RWPE1 (cell line): ENCODE results near the gene LARP4B.

Source experiments
- CTCF ChIA-PET: fragments of 350-600 bp; sonication (Branson Sonifier 250); formaldehyde crosslinking; extraction: SDS; loops from one replicate; lab custom pipeline; 2021; lab: Yijun Ruan, JAX
- POLR2A ChIA-PET: fragments of 400-600 bp; formaldehyde crosslinking; extraction: SDS; loops from one replicate; lab custom pipeline; 2020; ENCODE audit warnings: antibody characterized with exemption; ENCODE audit not compliant: low non-redundant PET; lab: Yijun Ruan, JAX
- DNase-seq: peaks from one replicate; pipeline ENCODE4 v3.0.0; 2012; ENCODE audit warnings: low spot score
- H3K27ac ChIP-seq: fragments of 450-650 bp; 2 replicates; pipeline ENCODE4 v1.5.1; 2017
- TF ChIP-seq, protein P1 (sequence below): fragments of 450-650 bp; conservative IDR thresholded peaks from 2 replicates; pipeline ENCODE4 v1.5.1; 2017; ENCODE audit warnings: low read depth, mild to moderate bottlenecking

LARP4B gene

GRCh38 chr10:931326-932318 lies at the start of gene LARP4B:
Gene LARP4B (minus strand): TSS chr10:931705. CDS start chr10:885721, 45,984 bp downstream.
- H3K27ac ChIP-seq = peak within 1 kb of the TSS; percentile 93
- ChIA-PET POLR2A (interaction anchor here (0.6 to 0.7 kb wide), 3 partner anchors 54 to 855 kb away, joined by 3 to 4 read pairs (median 3); partner anchors contain the start of gene IDI1), CTCF (interaction anchor here (1.0 kb wide), 1 partner anchor 57 kb away, joined by 3 read pairs; the partner anchor contains the start of gene GTPBP4)
- DNase-seq = peak; percentile 97
- TF ChIP-seq, protein P1, sequence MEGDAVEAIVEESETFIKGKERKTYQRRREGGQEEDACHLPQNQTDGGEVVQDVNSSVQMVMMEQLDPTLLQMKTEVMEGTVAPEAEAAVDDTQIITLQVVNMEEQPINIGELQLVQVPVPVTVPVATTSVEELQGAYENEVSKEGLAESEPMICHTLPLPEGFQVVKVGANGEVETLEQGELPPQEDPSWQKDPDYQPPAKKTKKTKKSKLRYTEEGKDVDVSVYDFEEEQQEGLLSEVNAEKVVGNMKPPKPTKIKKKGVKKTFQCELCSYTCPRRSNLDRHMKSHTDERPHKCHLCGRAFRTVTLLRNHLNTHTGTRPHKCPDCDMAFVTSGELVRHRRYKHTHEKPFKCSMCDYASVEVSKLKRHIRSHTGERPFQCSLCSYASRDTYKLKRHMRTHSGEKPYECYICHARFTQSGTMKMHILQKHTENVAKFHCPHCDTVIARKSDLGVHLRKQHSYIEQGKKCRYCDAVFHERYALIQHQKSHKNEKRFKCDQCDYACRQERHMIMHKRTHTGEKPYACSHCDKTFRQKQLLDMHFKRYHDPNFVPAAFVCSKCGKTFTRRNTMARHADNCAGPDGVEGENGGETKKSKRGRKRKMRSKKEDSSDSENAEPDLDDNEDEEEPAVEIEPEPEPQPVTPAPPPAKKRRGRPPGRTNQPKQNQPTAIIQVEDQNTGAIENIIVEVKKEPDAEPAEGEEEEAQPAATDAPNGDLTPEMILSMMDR = no peak

- CTCF ChIA-PET = no interaction called here
- POLR2A ChIA-PET = no interaction called here
- H3K27ac ChIP-seq = no peak overlapping the region
- TF ChIP-seq, protein P1 = no peak
- DNase-seq = no peak
Measured at GRCh38 chr10:980468-981093, 49.1 kb upstream of the LARP4B start.

GRCh38 chr10:978826-979421 lies 47.4 kb upstream of the LARP4B start:
- CTCF ChIA-PET = no interaction called here
- POLR2A ChIA-PET = no interaction called here

DNA sequence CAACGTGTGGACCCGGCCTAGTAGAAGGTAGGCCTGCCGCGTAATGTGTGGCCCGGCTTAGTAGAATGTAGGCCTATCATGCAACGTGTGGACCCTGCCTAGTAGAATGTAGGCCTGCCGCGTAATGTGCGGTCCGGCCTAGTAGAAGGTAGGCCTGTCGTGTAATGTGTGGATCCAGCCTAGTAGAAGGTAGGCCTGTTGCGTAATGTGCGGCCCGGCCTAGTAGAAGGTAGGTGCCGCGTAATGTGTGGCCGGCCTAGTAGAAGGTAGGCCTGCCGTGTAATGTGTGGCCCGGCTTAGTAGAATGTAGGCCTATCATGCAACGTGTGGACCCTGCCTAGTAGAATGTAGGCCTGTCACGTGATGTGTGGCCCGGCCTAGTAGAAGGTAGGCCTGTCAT lies 44.8 kb upstream of the LARP4B start:
- DNase-seq = no peak
- ChIA-PET CTCF (no interaction called here), POLR2A (no interaction called here)
- TF ChIP-seq, protein P1 = no peak
- no peak overlapping the region for H3K27ac ChIP-seq

More at GRCh38 chr10:978826-979421, 47.4 kb upstream of the LARP4B start:
- TF ChIP-seq, protein P1 = no peak
- H3K27ac ChIP-seq = no peak overlapping the region
- DNase-seq = no peak

- TF ChIP-seq, protein P1 = no peak
- ChIA-PET POLR2A (no interaction called here), CTCF (no interaction called here)
- no peak overlapping the region for H3K27ac ChIP-seq
- no peak for DNase-seq
Measured at GRCh38 chr10:974785-975074, 43.2 kb upstream of the LARP4B start.
